ENCODE results near the gene OXTR. TPM values are rescaled to one million over a fixed set of nuclear protein-coding genes. Genes with fewer than 3 reads are reported as not detected.

The OXTR gene
- total RNA-seq, 1 donor = 0.52 TPM

DNA sequence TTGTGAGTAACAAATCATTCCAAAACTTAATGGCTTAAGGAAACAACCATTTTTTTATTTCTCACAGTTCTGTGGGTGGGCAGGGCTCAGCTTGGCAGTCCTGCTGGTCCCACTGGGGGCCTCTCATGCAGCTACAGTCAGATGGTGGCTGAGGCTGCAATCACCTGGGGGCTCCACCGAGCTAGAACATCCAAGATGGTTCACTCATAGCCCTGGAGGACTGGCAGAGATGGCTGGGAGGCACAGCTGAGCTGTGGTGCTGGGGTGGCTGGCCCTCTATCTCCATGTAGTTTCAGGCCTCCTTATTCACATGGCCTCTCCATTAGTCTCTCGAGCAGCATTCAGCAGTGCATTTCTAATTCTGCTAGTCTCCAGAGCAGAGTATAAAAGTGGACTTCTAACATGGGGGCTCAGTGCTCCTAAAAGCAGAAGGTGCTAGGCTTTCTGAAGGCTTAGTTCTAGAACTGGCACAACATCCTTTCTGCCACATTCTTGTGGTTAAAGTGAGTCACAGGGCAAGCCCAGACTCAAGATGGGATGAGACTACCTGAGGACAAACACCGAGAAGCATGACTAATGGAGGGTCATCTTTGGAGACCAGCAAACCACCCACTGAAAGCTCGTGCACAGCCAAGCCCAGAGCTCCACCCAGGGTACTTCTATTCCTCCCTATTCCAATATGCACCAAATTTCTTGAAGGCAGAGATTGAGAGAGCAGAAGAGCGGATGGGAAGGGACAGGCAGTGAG, 29.5 kb downstream of the OXTR start:
- Histone ChIP-seq H3K9me3 (ENCODE audit: low read depth, low read length) (no peaks in the 10 kb centered on the region), H3K27me3 (ENCODE audit: insufficient read depth, low read length) (no peaks in the 10 kb centered on the region), H3K4me3 (ENCODE audit: low read length) (no peak overlapping the region), H3K4me1 (ENCODE audit: insufficient read depth, low read length) (no peaks in the 10 kb centered on the region)

DNA sequence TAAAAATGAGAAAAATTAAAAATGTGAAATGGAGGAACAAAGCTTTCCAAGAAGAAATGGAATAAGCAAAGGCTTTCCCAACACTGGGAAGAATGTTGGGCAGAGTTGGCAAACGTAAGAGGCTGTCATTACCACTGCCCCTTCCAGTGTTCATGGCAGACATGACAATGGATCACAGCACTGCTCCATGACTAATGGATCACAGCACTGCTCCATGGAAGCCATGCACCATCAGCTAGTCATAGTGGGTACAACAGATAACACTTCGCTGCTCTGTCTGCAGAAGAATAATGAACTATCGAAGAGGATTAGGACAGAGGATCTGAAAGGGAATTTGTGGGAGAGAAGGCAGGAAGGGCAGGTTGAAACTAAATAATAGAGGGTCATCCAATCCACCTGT, 30.8 kb downstream of the OXTR start:
- no peaks in the 10 kb centered on the region for H3K4me1 ChIP-seq (ENCODE audit: insufficient read depth, low read length)
- no peak overlapping the region for H3K4me3 ChIP-seq (ENCODE audit: low read length)
- H3K9me3 ChIP-seq (ENCODE audit: low read depth, low read length) = no peaks in the 10 kb centered on the region
- no peaks in the 10 kb centered on the region for H3K27me3 ChIP-seq (ENCODE audit: insufficient read depth, low read length)

DNA sequence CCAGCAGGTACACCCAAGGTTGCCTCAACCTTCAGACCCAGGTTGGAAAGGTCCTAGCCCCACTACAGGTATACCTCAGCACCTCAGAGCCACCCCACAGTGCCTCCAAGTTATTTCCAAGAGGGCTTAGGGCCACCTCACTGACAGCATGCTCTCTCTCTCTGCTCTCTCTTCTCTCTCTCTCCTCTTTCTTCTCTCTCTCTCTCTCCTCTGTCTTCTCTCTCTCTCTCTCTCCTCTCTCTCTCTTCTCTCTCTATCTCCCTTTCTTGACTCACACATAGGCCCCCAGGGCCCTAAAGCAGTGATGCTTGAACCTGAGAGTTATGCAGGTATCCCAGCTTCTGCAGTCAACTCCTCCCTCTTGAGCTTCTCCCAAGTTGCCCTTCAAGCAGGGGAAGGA, 31.6 kb downstream of the OXTR start:
- no peak overlapping the region for H3K4me3 ChIP-seq (ENCODE audit: low read length)
- no peaks in the 10 kb centered on the region for H3K4me1 ChIP-seq (ENCODE audit: insufficient read depth, low read length)
- no peaks in the 10 kb centered on the region for H3K27me3 ChIP-seq (ENCODE audit: insufficient read depth, low read length)
- H3K9me3 ChIP-seq (ENCODE audit: low read depth, low read length) = no peaks in the 10 kb centered on the region

DNA sequence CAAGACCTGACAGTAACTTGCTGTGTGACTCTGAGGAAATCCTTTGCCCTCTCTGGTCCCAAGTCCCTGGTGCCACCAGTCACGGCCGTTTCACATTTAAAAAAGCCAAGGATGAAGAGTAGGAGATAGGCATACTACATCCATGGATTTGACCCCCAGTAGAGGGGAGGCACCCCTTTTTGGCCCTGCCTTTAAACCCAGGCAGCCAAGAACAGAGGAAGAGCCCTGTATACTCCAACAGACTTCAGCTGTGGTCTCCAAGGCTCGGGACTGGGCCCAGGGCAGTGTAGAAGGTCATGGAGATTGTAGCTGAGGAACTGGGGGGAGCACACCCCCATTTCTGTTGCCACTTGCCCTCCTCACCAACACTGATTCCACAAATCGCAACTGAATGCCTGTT, 32.1 kb downstream of the OXTR start:
- Histone ChIP-seq H3K27me3 (ENCODE audit: insufficient read depth, low read length) (no peaks in the 10 kb centered on the region), H3K4me3 (ENCODE audit: low read length) (no peak overlapping the region), H3K9me3 (ENCODE audit: low read depth, low read length) (no peaks in the 10 kb centered on the region), H3K4me1 (ENCODE audit: insufficient read depth, low read length) (no peaks in the 10 kb centered on the region)

DNA sequence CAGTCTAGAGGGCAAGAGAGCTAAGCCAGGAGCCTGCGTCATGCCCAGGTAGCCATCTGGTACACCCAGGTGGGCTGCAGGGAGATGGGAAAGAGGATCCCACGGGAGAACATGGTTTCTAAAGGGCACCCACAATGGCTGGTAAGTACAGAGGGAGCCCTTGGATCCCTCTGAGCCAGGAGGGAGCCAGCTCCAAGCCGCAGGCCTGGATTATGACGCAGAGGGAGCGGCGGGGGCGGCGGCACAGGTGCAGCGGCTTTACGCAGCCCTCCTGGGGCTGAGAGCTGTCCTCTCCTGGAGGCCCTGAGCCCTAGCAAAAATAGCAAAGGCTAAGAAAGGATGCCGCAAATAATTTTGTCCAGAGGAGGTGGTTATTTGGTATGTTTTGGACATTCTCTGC, 33.0 kb downstream of the OXTR start:
- Histone ChIP-seq H3K4me3 (ENCODE audit: low read length) (no peak overlapping the region), H3K9me3 (ENCODE audit: low read depth, low read length) (no peaks in the 10 kb centered on the region), H3K4me1 (ENCODE audit: insufficient read depth, low read length) (no peaks in the 10 kb centered on the region), H3K27me3 (ENCODE audit: insufficient read depth, low read length) (no peaks in the 10 kb centered on the region)

DNA sequence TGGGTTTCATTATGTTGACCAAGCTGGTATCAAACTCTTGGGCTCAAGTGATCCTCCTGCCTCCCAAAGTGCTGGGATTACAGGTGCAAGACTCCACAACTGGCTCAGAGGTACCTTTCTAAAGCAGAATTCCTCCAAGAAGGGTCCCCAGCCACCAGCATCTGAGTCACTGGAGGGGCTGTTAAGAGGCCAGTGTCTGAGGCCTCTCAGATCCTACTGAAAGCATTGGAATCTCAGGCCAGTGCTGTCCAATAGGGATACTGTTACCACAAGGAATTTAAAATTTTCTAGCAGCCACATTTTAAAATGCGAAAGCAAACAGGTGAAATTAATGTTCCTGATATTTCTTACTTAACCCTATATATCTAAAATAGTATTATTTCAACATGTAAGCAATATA, 34.5 kb downstream of the OXTR start:
- H3K4me1 ChIP-seq (ENCODE audit: insufficient read depth, low read length) = no peaks in the 10 kb centered on the region
- no peaks in the 10 kb centered on the region for H3K27me3 ChIP-seq (ENCODE audit: insufficient read depth, low read length)
- no peak overlapping the region for H3K4me3 ChIP-seq (ENCODE audit: low read length)

DNA sequence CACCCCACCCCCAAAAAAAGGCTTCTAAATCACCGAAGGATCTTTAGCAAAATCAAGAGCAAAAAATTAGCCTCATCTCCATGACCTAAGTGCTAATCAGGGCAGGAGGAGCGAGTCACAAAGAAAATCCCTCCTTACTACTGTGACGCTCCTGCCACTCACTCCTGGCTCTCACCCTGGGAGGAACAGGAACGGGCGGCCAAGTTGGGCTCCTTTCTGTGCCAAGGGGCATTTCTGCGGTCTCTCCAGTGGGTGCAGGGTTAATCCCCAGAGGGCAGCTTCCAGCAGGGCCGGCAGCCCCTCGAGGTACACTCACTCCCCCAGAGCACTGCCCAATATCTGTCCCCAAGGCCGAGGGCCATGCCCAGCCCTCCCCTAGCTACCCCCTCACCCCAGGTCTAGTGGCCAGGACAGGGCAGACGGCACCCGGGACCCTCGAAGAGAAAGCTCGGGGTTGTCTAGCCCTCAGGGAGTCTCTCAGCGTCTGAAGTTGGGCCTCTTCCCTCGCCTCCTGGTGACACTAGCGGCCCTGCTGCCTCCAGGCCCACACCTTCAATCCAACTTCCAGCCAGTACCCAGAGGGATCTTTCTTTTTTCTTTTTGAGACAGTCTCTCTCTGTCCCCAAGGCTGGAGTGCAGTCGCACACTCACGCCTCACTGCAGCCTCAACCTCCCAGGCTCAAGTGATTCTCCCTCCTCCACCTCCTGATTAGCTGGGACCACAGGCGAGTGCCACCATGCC, 35.1 kb downstream of the OXTR start:
- H3K4me3 ChIP-seq (ENCODE audit: low read length) = no peak overlapping the region
- no peaks in the 10 kb centered on the region for H3K9me3 ChIP-seq (ENCODE audit: low read depth, low read length)
- H3K27me3 ChIP-seq (ENCODE audit: insufficient read depth, low read length) = no peaks in the 10 kb centered on the region
- no peaks in the 10 kb centered on the region for H3K4me1 ChIP-seq (ENCODE audit: insufficient read depth, low read length)

More for the DNA sequence above, 34.5 kb downstream of the OXTR start:
- H3K9me3 ChIP-seq (ENCODE audit: low read depth, low read length) = no peaks in the 10 kb centered on the region

DNA sequence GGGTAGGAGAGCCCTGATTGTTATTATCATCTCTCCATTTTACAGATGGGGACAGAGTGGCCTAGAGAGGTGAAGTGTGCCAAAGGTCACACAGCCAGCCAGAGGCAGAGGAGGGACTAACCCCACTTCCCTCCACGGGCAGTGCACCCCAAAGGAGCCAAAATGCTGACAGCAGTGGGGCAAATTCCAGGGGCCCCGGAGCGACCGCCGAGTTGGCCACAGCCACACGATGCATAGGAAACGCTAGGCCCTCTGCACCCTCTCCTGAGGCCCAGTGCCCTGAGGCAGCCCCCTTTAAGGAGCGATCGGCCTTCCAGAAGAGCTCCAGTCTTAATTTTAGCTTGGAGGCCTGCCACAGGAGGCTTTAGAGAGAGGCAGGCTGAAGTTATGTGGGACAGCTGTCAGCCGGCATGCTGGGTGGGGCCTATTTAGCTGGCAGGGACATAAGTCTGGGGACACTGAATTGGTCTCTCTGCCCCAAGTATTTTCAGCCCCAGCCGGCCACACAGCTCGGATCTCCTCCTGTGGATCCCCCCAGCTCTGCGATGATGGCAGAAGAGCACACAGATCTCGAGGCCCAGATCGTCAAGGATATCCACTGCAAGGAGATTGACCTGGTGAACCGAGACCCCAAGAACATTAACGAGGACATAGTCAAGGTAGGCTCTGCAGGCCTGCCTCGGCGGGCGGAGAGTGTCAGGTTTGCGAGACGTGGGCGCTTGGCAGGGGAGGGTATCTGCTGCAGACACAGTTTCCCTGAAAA, 35.9 kb downstream of the OXTR start, which contains the start of gene CAV3:
Gene CAV3 (plus strand): TSS at position 471 of the 763 bp plus-strand sequence. CDS start 75 bp downstream, at position 546.
- H3K4me1 ChIP-seq (ENCODE audit: insufficient read depth, low read length) = no peaks in the 10 kb centered on the region
- H3K27me3 ChIP-seq (ENCODE audit: insufficient read depth, low read length) = no peaks in the 10 kb centered on the region
- H3K4me3 ChIP-seq (ENCODE audit: low read length) = no peak within 1 kb of the TSS
- no peaks in the 10 kb centered on the region for H3K9me3 ChIP-seq (ENCODE audit: low read depth, low read length)

DNA sequence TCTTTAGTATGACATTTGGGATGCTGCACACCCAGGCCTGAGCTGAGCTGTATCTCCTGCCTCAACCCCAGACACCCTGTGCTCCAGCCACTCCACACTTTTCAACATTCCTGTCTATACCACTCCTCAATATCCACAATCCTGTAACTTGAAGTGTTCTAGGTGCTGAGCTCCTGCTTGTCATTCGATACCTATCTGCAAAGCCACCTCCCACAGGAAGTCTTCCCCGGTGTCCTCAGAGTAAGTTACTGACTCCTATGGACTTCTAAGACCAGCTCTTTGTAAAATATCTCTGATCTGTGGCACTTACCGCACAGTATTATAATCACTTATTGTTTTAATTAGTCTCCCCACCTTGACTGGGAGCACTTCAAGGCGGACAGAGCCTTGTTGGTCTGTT, 37.0 kb downstream of the OXTR start:
- Histone ChIP-seq H3K4me3 (ENCODE audit: low read length) (no peak overlapping the region), H3K9me3 (ENCODE audit: low read depth, low read length) (no peaks in the 10 kb centered on the region), H3K27me3 (ENCODE audit: insufficient read depth, low read length) (no peaks in the 10 kb centered on the region), H3K4me1 (ENCODE audit: insufficient read depth, low read length) (no peaks in the 10 kb centered on the region)

DNA sequence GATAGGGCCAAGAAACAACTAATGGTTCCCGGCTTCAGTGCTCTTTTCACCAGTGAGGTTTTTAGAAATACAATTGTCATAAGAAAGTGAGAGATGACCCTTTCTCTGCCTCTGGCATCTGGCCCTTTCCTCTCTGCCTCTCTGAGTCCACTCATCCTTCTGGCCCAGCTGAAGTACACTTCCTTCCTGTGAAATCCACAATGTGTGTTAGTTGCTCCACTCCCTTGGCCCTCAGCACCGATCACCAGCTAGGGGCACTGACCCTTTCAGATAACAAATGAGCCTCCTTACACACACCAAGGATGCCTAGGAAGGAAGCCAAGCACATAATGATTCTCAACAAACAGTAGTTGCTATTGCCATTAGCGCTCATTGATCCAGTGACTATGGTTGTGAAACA, 38.8 kb downstream of the OXTR start:
- Histone ChIP-seq H3K4me1 (ENCODE audit: insufficient read depth, low read length) (no peaks in the 10 kb centered on the region), H3K27me3 (ENCODE audit: insufficient read depth, low read length) (no peaks in the 10 kb centered on the region), H3K4me3 (ENCODE audit: low read length) (no peak overlapping the region)

DNA sequence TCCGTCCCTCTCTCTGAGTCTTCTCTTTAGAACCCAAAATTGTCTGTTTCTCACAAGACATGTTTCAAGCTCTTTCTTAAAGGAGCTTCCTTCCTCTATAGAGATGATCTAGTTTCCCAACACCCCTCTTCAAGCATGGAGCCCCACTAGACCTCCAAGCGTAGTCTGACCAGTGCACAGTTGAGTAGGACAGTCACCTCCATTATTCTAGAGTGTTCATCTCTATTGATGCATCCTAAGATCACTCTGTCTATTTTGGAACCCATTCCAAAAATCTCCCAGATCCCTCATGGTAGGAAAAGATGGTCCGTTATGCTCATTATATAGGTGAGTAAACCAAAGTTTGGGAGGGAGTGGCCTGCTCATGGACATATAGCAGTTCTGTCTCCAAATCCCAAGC, 39.9 kb downstream of the OXTR start:
- Histone ChIP-seq H3K4me1 (ENCODE audit: insufficient read depth, low read length) (no peaks in the 10 kb centered on the region), H3K4me3 (ENCODE audit: low read length) (no peak overlapping the region), H3K27me3 (ENCODE audit: insufficient read depth, low read length) (no peaks in the 10 kb centered on the region), H3K9me3 (ENCODE audit: low read depth, low read length) (no peaks in the 10 kb centered on the region)

More for the DNA sequence above, 38.8 kb downstream of the OXTR start:
- no peaks in the 10 kb centered on the region for H3K9me3 ChIP-seq (ENCODE audit: low read depth, low read length)

DNA sequence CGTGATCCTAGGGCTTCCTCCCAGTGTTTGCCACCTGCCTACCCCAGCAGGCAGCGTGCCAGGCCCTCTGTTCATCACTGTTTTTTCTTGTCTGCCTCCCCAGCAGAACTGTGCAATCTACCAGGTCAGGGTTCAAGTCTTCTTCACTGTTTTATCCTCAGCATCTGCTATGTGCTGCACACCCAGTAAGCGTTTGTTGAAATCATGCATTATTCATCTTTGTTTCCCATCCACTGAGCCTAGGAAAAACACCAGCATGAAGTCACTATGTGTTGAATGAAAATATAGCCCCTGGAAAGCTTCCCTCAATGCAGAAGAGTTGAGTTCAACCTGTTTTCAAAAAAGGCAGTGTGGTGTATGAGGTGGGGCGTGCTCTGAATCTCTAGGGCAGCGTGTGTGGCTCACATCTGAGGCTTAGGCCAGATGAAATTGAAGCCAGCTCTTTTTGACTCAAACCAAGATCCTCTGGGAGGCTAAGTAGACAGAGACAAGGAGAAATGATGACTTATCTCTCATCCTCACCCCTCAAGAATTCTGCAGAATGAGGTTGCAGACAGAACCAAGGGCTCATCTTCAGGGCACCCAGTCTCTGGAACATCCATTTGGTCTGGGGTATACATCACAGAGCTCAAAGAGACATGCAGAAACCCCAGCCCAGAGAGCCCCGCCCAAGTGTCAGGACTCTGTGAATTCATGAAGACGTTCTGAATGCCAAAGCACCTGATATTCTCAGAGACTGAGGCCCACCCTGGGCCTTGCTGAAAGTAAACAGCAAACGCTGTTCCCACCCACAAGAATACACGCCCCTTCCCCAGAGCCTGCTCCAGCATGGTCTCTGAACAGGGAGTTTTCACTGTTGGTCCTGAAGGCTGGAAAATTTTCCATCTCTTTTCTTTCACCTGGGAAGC, 41.6 kb downstream of the OXTR start:
- Histone ChIP-seq H3K4me1 (ENCODE audit: insufficient read depth, low read length) (no peaks in the 10 kb centered on the region), H3K4me3 (ENCODE audit: low read length) (no peak overlapping the region), H3K9me3 (ENCODE audit: low read depth, low read length) (no peaks in the 10 kb centered on the region), H3K27me3 (ENCODE audit: insufficient read depth, low read length) (no peaks in the 10 kb centered on the region)

DNA sequence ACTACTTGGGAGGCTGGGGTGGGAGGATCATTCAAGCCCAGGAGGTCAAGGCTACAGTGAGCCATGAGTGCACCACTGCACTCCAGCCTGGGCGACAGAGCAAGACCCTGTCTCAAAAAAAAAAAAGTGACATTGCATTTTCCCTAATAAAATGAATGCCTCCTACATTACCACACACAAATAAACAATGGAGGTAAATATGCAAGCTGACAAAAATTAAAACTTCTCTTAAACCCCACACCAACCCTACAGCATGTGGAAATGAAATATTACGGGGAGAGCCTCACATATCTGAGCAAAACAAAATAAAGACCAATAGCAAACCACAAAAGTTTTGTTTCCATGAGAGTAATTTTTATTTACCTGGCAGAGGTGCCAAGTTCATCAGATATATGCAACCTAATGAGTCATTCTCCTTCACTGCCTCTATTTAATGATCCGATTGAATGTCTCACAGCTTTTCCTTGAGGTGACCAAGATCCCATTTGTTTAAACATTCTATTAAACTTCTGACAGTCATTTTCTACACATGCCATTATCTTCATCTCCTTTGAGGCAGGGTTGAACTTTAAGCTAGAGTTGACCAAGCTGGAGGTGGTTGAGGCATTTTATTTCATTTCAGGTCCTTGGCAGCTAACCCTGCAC, 45.2 kb downstream of the OXTR start:
- Histone ChIP-seq H3K9me3 (ENCODE audit: low read depth, low read length) (no peaks in the 10 kb centered on the region), H3K27me3 (ENCODE audit: insufficient read depth, low read length) (no peaks in the 10 kb centered on the region), H3K4me1 (ENCODE audit: insufficient read depth, low read length) (no peaks in the 10 kb centered on the region), H3K4me3 (ENCODE audit: low read length) (no peak overlapping the region)

DNA sequence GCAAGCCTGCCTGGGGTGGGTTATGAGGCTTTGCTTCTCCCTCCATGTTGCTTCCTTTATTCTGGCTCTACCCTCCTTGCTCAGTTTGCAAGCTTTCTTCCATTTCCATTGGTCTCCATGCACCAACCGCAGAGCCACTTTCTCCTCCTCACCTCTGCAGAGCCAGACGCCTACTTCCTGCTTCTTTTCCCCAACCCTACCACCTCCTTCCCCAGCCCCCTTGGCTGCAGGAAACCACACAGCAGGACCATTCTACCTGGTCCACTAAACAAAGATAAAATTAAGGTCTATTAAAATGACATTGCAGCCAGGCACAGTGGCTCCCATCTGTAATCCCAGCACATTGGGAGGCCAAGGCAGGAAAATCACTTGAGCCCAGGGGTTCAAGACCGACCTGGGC, 45.8 kb downstream of the OXTR start:
- H3K9me3 ChIP-seq (ENCODE audit: low read depth, low read length) = no peaks in the 10 kb centered on the region
- no peak overlapping the region for H3K4me3 ChIP-seq (ENCODE audit: low read length)
- no peaks in the 10 kb centered on the region for H3K4me1 ChIP-seq (ENCODE audit: insufficient read depth, low read length)
- H3K27me3 ChIP-seq (ENCODE audit: insufficient read depth, low read length) = no peaks in the 10 kb centered on the region
